NCI-H226 (cell line): ENCODE data around the gene METTL23.
A peak's percentile ranks its signal among the peaks of the same experiment; 100 is the strongest.
"Not testable (repeated sequence)": the region's sequence is repeated elsewhere in the genome, so short reads cannot be mapped to it uniquely, and the experiment has no call there.

ENCODE experiments used
- DNase-seq: peaks from one replicate; pipeline ENCODE4 v3.0.0-alpha.2; 2015

Gene METTL23

DNA sequence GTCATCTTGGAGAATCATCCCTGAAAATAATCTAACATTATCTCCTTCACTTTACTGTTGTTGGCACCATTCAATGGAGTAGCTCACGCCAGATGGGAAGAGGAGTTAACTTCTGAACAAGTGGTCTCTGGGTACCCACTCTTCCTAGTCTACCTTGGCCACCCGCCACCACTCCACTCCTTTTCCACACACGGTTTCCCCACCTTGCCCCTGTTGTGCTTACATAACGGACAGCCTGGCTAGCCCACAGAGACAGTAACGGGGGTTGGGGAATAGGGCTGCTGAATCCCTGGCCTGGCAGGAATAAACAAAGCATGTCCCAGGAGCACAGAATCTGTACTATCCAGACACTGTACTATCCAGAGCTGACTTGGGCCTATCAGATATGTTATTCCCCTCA, 12.3 kb upstream of the METTL23 start:
- no peak for DNase-seq

DNA sequence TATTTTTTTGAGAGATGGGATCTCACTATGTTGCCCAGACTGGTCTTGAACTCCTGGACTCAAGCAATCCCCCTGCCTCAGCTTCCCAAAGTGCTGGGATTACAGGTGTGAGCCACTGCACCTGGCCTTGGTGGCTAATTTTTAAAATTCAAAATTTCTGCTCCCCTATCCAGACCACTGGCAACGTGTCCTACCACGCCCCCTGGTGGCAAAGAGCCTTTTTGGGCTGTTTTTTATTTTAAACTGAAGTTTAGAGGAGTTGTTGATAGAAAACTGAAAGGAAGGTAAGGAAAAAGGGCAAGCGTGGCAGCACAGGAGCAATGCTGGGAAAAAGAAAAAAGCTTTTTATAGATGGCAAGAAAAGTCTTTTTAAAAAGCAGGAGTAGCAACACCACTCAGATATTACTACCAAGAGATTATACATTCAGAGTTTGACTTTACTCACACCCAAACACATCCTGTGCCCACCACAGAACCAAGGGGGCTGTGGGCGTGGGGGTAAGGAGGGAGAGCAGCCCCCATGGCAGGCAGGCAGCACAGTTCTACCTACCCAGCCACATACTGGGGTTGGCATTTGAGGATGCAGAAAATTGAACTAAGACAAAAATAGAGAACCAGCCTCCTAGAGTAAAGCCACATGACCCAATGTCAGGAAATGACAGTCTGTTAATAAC, 11.7 kb upstream of the METTL23 start:
- peak; percentile 26 for DNase-seq

DNA sequence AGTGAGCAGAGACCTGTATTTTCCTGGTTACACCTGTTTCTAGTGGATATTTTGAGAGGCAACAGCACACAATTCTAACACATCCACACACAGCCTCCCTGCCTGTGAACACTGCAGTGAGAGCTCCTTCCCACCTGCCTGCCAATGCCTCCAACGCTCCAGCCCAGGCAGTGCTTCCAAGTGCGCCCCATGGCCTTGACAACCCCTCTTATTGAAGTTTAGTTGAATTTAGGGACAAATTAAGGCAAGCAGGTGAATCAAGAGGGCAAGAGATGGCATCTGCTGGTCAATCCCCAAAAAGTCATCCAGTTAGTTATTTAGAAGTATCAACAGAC, 11.2 kb upstream of the METTL23 start:
- DNase-seq = no peak

DNA sequence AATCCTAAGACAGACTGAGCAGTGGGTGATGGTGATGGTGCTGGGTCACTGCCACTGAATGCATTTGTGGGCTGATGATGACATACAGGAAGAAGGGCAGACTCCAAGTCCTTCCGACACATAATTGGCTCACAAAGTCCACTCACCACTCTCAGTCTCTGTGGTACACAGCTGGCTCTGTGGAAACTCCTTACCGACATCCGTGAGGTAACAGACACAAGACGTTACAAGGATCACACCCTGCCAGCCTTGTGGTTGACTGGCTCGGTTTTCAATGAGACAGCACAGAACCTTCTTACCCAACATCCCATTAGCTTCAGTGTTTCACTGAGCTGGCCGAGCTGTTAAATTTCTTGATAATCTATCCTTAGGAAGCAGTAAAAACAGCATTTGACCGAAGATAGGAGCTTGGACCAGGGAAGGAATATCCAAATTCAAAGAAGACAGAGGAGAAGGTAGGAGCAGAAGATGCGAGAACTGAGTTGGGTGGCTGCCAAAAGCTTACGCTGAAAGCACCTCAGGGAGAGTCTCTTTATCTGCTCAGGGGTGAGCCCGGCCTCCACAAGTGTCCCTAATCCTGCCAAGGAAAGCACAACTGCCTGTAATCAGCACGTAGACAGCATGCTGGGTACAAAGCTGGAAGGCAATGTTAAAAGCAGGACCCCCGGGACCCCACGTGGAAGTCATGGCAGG, 10.3 kb upstream of the METTL23 start:
- peak; percentile 98 for DNase-seq

DNA sequence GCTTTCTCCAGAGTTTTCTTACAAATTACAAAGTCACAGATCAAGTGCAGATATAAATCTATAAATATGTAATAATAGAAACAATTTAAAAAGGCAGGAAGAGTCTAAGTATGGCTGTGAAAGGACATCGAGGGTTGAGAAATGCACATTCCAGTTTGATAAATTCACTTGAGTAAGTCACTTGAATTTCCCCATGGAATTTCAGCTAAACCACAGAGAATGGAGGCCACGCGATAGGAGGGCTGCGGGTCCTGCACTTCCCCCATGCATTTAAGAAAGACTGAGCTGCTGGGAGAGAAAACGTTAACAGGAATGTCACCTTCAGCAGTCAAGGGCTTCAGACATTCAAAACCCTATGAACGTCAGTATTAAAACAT, 9.8 kb upstream of the METTL23 start:
- DNase-seq = peak; percentile 75

DNA sequence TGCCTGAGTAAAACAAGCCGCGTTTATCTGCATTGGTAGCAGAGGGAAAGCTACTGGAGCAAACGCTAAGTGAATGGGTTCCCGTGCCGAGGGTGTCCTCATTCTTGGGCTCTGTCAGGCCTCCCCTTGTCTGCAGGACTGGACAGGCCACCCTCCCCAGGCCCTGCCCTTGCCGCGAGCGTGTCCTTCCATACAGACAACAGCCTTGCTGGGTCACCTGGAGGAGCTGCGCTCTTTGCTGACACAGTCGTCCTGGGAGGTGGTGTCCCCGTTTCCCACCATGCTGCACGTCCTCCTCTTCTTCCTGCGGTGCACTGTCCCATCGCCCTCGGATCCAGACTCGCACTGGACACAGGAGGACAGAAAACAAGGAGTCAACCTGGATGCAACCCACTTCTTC, 8.1 kb upstream of the METTL23 start:
- DNase-seq = no peak

DNA sequence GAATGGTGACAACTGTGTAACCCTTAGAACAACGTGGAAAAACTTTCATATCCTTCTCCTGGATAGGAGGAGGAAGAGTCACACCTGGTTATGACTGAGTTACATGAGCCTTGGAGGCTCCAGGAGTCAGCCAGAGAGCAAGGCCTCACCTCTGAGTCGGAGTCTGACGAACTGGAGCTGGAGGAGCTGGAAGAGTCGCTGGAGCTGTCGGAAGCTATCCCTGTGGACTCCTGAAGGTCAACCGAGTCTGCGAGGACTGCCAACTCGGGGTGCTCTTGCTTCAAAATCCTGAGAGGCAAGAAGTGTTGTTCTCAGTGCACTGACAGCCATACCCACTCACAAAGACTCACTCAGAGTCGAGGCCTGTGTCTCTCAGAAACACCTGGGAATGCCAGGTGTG, 6.4 kb upstream of the METTL23 start:
- DNase-seq = no peak

DNA sequence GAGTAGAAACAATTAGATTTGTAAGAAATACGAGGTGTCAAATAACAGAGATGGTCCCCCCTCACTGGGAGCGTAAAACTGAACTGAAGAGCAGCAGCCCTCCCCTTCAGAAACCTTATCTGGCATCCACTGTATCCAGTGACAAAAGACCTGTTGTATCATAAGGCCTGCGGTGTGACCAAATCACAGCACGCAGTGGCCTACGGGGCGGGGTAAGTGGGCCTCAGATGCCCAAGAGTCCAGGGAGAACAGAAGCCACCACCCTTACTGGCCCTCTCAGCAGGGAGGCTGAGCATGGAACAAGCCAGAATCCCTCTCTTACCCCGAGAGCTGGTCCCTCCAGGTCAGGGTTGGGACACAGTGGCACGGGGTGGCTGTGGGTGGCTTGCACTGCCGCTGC, 5.7 kb upstream of the METTL23 start:
- DNase-seq = no peak

DNA sequence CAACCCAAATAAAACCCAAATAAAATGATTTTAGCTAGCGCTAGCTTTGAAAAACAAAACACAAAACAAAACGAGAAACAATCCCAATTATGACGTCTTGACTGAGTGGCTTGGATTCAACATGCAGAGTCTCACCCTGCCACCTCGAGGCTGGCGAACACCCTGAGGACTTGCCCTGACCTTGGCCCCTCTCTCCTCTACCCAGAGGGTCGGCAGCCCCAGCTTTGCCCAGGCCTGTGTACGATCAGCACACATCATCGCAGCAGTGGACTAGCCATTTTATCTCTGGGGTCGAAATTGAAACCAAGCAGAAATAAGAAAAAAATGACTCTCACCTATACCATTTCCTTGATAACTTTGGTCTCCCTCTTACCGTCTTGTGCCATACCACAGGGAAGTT, 5.2 kb upstream of the METTL23 start:
- no peak for DNase-seq

DNA sequence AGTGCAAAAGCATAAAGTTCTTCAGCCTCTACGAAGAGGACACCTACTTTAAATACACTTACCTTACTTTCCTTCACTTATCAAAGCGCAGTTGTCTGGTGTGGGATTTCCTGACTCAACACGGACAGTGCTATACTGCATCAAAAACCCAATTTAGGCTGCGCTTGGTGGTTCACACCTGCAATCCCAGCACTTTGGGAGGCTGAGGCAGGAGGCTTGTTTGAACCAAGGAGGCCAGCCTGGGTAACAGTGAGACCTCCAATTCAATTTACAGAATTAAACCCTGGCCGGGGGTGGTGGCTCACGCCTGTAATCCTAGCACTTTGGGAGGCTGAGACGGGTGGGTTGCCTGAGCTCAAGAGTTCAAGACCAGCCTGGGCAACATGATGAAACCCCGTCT, 4.4 kb upstream of the METTL23 start:
- DNase-seq = no peak

DNA sequence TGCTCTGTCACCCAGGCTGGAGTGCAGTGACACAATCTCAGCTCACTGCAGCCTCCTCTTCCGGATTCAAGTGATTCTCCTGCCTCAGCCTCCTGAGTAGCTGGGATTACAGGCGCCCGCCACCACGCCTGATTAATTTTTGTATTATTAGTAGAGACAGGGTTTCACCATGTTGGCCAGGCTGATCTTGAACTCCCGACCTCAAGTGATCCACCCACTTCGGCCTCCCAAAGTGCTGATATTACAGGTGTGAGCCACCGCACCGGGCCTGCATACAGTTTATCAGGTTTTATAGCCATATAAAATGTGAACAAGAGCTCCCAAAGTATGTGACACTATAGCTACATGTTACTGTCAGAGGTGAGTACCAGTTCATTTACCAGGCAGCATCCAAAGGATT, 3.7 kb upstream of the METTL23 start:
- DNase-seq = not testable (repeated sequence)

DNA sequence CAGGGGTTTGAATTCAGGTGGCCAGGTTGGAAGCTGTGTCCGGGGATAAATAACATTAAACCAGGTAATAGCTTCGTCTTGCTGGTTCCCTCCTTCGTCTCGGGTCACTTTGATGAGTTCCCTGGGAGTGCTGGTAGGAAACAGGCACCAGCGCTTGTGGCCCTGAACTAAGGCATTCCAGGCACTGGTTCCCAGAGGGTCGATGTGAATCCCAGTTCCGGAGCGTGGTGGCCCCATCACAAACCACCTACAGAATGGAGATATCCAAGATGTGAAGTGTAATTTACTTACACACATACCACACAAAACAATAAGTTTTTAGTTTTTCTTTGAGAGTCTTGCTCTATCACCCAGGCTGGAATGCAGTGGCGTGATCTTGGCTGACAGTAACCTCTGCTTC, 2.8 kb upstream of the METTL23 start:
- no peak for DNase-seq

DNA sequence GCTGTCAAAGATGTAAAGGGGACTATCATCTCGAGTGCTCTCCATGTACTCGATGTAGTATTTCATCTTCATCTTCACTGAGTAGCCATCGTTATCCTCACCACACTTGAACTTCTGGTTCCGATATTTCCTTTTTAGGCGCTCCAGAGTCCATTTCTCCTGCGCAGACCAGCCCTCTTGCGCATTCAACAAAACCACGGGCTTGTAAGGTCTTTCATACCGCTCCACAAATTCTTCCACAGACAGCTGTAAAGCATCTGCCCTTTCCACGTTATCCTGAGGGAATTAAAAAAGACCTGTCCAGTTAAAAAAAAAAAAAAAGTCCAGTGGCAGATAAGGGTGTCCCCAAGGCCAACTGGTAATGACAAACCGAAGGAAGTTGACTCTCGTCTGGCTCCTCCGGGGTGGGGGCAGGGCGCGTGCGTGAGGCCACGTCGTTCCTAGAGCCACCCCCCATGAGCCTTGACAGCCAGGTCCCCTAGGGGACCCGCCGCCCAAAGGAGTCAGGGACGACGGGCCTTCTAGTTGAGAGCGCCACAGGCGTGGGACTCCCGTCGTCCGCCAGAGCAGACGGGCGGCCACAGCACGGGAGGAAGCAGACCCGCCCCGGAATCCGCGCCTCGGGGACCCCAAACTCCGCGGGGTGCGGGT, 934 bp upstream of the METTL23 start:
- DNase-seq = no peak

DNA sequence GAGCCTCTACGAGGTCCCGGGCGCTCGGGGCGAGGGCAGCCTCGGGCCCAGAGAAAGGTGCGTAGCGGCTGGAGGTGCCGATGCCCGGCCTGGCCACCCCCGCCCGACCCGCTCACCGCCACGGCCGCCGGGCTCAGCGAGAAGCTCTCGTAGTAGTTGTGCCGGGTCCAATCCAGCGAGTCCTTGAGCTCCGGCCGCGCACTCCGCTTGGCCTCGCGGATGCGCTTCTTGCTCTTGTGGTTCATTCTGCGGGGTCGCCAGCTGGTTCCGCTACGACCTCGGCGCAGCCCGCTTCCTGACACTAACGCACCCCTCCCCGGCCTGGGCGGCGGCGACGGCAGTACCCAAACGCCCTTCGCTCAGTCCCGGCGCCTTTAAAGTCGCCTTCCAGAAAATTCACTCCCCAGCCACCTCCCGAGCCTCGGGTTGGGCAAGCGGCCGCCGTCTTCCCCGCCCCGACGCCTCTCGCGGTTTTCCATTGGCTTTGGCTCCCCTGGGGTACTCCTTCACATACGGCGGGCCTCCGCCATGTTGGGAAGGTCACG, 336 bp upstream of the METTL23 start, which contains the start of gene JMJD6:
JMJD6 (minus strand) TSS at position 376 of the 545 bp plus-strand sequence; CDS start at position 245, 131 bp downstream.
- peak; percentile 91 for DNase-seq

DNA sequence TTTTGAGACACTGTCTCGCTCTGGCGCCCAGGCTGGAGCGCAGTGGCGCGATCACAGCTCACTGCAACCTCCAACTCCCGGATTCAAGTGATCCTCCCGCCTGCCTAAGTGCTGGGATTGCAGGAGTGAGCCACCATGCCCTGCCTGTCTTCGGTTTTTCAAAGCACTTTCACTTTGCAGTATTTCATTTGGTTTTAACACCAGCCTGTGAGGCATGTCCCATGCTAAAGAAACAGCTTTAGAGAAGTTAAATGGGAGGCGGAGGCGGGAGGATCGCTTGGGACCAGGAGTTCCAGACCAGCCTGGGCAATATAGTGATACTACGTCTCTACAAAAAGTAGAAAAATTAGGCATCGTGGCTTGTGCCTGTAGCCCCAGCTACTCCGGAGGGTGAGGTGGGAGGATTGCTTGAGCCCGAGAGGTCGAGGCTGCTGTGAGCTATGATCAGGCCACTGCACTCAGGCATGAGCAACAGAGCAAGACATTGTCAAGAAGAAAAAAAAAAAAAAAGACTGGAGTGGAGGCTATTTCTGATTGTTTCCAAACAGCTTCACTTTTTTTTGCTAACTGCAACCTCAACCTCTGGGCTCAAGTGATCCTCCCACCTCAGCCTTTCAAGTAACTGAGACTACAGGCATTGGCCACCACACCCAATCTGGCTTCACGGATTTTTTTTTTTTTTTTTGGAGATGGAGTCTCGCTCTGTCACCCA, 1.3 kb downstream of the METTL23 start:
- DNase-seq = no peak

DNA sequence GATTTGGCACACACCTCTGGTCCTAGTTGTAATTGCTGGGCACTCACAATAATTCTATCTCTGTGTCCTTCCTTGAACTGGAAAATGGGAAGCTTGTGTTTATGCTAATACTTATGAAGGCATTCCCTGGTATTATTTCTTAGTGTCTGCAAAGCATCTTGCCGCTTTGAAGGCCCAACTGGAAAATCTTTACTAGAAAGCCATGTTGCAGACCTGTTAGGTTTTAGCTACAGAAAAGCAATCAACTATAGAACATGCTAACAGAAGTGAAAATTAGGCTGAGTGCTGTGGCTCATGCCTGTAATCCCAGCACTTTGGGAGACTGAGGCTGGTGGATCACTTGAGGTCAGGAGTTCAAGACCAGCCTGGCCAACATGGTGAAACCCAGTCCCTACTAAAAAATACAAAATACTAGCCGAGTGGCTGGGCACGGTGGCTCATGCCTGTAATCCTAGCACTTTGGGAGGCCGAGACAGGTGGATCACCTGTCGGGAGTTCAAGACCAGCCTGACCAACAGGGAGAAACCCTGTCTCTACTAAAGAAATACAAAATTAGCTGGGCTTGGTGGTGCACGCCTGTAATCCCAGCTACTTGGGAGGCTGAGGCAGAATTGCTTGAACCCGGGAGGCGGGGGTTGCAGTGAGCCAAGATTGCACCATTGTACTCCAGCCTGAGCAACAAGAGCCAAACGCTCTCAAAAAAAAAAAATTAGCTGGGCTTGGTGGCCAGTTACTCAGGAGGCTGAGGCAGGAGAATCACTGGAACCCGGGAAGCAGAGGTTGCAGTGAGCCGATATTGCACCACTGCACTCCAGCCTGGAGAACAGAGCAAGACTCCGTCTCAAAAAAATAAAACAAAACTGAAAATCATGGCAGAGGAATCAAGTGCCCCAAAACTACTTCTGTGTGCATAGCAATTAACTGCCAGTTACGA, 5.4 kb downstream of the METTL23 start:
- not testable (repeated sequence) for DNase-seq

DNA sequence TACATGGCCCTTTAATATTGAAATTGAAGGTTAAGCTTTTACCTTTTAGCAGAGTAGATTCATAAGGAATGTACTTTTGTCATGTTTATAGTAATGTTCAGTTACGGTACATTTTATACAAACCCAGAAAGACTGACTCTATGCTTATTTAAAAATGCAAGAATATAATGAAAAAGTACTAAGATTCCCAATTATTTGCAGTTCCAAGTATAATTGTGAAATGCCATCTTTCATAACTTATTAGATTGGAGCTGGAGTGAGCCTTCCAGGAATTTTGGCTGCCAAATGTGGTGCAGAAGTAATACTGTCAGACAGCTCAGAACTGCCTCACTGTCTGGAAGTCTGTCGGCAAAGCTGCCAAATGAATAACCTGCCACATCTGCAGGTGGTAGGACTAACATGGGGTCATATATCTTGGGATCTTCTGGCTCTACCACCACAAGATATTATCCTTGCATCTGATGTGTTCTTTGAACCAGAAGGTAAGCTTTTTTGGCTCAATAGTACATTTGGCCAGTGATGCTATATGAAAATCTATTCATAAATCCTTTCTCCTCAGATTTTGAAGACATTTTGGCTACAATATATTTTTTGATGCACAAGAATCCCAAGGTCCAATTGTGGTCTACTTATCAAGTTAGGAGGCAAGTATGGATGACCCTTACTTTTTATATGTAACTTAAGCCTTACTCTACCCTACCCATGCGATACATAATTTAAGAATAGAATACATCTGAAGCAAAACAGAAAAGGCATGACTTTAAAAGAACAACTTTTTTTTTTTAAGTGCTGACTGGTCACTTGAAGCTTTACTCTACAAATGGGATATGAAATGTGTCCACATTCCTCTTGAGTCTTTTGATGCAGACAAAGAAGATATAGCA, 6.3 kb downstream of the METTL23 start:
- DNase-seq = no peak

DNA sequence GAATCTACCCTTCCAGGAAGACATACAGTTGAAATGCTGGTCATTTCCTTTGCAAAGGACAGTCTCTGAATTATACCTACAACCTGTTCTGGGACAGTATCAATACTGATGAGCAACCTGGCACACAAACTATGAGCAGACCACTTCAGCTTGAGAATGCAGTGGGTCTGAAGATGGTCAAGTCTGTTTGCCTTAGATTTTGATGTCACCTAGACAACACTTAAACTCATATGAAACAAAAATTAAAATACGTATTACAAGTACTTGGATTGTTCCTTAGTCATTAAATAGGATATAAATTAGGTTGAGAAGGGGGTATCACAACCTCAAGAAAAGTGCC, 6.9 kb downstream of the METTL23 start:
- DNase-seq = no peak

DNA sequence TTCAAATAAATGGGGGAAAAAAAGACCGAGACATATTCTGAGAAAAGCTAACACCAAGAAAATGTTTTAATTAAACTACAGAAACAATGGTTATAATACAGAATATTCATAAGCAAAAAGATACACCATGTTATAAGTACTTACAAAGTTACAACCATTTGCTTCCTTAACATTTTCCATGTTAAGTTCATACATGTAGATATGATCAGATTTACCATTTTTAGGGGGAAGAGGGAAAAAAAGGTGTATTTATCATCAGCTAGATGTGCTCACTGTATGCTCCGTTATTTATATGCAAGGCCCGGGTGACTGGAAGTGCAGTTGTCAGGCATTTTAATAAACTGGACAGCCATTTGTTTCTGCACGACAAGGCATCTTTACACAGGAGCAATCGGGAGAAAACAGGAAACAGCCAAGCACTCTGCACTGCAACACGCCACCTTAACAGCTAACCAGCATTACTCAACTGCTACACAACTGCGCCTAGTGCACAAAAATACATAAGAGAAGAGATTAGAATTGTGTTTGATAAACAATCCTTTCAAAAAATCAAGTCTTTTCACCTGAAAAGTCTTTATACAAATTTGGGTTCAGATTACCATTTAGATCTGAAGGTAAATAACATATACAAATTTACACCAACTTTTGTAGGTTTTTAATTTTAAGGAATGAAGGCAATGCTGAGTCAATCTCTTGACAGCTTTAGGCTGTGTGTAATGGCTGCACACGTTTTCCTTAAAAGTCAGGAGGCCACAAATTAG, 7.6 kb downstream of the METTL23 start:
- no peak for DNase-seq

DNA sequence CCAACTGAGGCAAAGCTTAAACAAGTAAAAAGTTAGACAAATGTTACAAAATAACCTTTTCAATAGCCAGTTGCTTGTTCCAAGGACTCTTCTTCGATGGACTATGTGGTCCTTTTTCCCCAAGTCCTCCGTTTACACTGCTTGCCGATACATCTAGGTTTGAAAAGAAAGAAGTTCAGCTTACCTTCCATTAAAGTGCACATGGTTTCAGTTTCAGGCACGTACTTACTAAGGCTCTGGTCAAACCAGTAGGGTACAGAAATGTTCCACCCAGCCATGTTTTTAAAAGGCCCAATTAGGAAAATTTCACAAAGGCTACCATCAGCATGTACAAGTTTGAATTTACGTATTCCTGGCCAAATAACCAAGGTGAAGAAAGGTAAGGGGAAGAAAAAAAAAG, 8.4 kb downstream of the METTL23 start:
- no peak for DNase-seq
